A204.1 (cell line): ENCODE results near the gene INSIG2.
"Not testable (repeated sequence)": the region's sequence is repeated elsewhere in the genome, so short reads cannot be mapped to it uniquely, and the experiment has no call there.

ENCODE experiments used
- FAIRE-seq: peaks from 2 replicates; lab custom pipeline; 2012; peaks lifted over from hg19 to GRCh38; lab: Jason Lieb, UNC

Gene INSIG2

GRCh38 chr2:118061135-118061955, 26.9 kb upstream of the INSIG2 start:
- no peak for FAIRE-seq

GRCh38 chr2:118062048-118062447, 26.2 kb upstream of the INSIG2 start:
- no peak for FAIRE-seq

DNA sequence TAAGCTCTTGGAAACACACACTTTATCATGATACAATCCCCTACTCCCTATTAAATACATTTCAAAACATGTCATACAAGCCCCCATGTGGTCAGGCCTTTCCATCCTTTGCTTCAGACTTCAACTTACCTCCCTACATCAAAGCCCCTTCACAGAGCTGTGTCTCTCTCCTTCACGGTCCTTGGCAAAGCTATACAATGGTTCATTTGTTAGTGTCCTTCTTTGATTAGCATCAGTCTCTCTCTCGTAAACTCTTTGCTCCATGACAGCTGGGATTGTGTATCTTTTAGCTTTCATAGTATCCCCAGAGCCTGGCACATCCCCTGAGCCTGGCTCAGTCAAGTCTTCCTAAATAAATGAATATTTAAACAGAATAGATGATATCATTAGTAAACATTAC, 25.6 kb upstream of the INSIG2 start:
- no peak for FAIRE-seq

DNA sequence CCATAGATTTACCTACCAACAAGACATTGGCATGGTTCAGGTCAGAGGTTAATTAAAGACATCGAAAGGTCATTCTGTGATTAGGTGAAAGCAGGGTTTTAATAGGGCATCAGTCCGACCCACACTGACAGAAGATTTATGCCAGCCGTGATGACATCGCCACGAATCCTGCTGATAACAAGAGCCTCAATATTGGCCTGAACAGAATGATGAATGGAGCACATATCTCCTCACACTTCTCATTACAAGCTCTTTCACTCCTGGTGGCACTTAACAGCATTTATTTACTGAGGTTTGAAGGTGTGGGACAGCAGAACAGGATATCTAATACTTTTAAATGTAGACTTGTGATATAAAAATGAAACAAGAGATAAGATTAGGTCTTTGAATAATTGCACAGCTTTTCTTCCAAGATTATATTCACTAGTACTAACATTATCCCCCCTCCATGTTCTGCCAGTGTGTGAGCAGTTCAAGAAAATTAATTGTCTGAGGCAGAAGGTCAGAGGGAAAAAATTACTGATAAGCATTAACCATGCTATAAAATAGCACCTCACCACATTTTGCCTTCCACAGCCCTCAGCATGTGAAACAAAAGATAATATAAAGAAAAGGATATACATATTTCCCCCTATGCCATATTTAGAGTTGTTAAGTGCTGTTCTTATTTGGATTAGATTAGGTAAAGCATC, 23.1 kb upstream of the INSIG2 start:
- FAIRE-seq = no peak

DNA sequence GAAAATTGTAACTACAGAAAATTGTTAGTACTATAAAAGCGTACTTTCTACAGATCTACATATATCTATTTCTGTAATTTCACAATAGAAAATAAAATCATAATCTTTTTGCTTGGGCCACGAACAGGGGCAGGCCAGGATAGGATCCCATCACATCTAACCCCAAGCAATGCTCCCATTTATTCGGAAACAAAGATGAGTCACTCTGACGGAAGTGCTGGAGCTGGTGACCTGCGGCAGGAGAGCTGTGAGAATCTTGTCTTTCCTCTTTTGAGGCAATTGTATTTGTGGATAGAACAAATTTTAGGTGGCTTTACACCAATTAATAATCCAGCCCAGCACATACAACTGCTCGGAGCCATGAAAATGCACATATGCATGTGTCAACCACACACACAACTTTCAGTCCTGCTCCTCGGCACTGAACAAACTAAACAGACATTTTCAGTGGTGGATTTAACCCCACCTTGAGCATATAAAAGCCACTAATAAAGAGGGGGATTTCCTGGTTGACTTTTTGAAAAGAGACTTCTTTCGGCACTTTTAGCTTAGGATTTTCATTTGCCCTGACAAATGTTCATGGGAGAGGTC, 22.3 kb upstream of the INSIG2 start:
- FAIRE-seq = no peak

DNA sequence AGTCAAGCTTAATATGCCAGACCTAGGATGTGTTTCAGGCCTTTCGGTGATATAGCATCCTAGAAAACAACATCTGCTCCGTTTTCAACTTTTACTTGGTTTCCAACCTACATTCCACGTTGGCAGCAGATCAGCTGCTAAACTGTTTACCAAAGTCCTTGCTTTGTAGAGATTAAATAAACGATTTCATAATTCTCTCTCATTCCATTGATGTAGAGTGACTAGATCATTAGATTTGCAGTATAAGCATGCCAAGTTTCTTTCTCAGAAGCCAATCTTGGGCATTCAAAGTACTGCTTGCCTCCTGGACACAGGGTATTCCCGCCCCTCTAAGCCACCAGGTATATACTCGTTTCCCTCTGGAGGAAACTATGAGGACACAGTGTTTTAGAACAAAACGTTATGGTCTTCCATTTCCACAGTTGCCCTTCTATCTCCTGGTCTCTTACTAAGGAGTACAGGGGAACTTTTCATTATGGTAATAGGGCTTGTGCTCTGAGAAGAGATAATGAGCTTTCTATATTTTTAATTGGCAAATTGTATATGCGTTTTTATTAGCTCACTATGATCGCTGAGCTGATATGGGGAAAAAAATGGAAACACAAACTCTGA, 10.5 kb upstream of the INSIG2 start:
- FAIRE-seq = no peak

- FAIRE-seq = no peak
Observed at GRCh38 chr2:118078734-118079133, 9.5 kb upstream of the INSIG2 start.

DNA sequence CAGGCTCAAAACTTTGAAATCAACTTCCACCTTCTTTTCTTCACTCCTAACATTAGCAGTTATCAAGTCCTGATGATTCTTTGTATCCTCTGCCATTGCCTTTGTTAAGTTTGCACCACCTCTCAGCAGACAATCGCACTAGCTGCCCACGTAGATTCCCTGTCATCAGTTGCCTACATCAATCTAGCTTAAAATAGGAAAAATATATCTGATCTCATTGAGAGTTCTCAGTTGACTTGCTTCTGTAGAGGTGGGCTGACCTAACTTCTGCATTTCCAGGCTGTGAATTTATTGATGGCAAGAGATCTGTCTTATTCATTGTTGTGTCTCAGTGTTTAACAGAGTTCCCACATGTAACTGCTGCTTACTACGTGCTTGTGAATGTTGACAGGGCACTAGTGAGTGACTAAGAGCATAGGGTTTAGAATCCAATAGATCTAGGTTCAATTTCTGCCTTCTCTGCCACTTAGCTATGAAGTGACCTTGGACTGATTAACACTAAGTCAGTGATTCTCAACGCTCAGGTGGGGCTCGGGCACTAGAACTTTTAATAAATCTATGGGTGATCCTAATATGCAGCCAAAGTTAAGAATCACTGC, 3.7 kb upstream of the INSIG2 start:
- no peak for FAIRE-seq

- no peak for FAIRE-seq
Observed at GRCh38 chr2:118085173-118086023, 2.9 kb upstream of the INSIG2 start.

DNA sequence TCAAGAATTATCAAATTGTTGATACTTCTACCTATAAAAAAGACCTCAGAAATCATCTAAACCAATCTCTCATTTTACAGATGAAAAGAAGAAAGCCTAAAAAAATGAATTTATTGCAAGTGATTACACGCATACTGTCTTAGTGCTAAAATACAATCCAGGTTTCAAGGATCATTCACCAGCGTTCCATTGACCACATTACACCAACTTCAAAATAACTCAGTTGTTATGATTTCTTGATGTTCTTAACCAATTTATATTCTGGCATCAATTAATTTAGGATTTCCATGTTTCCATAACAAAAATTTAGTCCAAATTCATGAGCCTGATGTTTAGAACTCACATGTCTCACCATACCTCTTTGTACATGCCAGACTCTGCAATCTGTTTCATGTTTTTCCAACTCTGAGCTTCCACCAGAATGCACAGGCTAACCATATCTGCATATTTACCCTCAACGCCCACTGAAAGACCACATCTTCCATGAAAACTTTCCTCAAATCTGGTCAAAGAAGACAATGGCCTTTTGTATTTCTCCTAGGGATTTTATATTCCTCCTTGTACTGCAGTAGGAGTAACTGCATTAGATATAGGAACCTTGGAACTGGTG, 2.1 kb upstream of the INSIG2 start:
- FAIRE-seq = no peak

GRCh38 chr2:118089139-118089800, 999 bp downstream of the INSIG2 start:
- no peak for FAIRE-seq

GRCh38 chr2:118090387-118091139, 2.3 kb downstream of the INSIG2 start:
- no peak for FAIRE-seq

GRCh38 chr2:118091140-118091478, 2.8 kb downstream of the INSIG2 start:
- no peak for FAIRE-seq

- FAIRE-seq = no peak
Observed at GRCh38 chr2:118091631-118092030, 3.4 kb downstream of the INSIG2 start.

DNA sequence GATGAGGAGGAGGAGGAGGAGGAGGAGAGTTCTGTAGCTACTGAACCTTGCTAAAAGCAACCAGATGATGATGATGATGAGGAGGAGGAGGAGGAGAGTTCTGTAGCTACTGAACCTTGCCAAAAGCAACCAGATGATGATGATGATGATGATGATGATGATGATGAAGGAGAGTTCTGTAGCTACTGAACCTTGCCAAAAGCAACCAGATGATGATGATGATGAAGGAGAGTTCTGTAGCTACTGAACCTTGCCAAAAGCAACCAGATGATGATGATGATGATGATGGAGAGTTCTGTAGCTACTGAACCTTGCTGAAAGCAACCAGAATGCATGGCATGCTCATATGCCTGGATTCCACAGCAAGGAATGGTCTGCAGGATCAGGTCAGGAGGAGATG, 5.8 kb downstream of the INSIG2 start:
- FAIRE-seq = not testable (repeated sequence)

DNA sequence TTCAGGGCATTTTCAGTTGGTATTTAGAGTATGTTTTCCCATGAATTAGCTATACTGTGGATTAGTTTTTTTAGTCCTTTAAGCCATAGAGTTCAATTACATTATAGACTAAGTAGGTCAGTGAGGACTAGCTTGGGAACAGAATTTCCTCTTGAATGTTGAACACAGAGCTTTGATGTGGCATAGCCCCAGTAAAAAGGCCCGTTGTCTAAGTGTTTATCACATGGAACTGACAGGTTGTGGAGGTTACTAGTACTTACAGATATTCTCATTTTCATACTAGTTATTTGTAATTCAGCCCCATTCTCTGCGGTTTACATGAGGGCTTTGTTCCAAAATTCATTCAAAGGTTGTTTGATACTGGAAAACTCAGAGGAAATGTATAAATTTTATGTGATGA, 6.2 kb downstream of the INSIG2 start:
- FAIRE-seq = no peak

DNA sequence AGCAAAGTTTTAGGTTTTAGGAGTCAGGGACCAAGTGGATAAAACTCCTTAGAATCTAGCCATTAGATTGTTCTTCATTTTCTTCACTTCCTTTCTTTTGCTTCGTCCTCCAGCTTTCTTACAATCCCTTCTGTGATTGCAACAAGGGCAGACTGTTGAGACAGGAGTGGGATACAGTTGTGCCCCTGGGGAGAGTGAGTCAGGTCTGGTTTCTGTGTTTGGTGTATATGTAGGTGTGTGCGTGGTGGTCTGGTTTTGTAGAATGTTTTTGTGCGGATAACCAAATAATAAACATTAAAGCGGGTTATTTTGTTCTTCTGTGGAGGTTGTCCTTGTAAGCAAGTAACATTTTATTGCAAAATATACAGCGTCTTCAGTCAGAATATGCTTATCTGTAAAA, 7.3 kb downstream of the INSIG2 start:
- FAIRE-seq = no peak

DNA sequence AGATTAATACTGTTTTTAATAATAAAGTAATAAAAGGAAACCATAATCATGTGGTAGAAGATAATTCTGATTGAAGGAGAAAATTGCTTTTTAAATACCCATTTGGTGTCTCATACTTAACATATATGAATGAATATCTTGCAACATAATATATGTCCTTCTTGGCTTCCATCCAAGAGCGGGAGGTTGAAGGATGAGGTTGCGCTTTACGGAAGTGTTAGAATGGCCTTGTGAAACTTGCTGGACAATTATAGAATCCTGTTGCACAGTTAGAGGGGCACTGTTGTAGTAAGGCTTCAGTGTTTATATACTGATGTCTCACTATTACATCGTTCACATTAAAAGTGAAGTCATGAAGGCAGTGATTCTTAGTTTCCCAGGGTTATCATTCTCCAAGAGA, 9.4 kb downstream of the INSIG2 start:
- no peak for FAIRE-seq

DNA sequence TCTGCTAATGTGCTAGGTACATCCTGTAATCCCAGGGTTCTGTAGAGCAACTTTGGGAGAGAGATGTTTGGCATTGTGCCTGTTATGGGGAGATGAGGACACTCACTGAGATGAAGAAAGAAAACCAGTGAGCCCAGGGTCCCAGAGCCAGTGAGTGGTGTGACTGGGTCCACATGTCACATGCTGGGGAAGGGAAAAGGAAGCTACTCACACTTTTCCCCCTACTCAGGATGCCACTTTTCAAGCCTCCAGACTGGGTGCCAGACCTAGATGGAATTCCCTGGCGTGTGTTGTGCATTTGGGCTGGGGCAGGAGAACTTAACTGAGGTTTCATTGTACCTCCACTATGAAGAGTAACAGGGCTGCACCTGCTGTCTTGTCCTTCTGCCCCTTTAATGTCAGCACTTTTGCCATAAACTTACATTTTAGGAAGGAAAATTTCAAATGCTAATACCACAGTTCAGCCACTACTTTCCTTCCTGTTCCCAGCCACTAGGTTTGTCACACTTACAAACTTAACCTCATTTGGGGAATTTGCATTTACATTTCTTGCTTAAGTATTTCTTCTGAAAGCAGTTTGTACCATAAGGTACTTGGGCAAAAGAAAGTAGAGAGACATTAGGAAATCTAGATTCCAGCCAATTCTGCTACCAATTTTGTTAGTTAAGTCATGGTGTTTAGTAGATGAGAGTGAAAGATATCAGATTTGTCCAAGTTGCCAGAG, 10.2 kb downstream of the INSIG2 start:
- FAIRE-seq = no peak
